ENCODE measurements around the gene SLC12A8.

Gene SLC12A8

GRCh38 chr3:125177746-125178145 is 34.8 kb downstream of the SLC12A8 start:
- DNase-seq (ENCODE audit: extremely low read depth, low read depth) = no peak
- TF ChIP-seq CTCF (IDR thresholded peaks at IDR 0.05; ENCODE audit: low read depth, low read length) = no peak

GRCh38 chr3:125175295-125176078 is 37.1 kb downstream of the SLC12A8 start:
- no peak for TF ChIP-seq CTCF (IDR thresholded peaks at IDR 0.05; ENCODE audit: low read depth, low read length)
- no peak for DNase-seq (ENCODE audit: extremely low read depth, low read depth)

GRCh38 chr3:125172346-125172745 is 40.2 kb downstream of the SLC12A8 start:
- DNase-seq (ENCODE audit: extremely low read depth, low read depth) = no peak
- TF ChIP-seq CTCF (IDR thresholded peaks at IDR 0.05; ENCODE audit: low read depth, low read length) = no peak

GRCh38 chr3:125168711-125169393 is 43.7 kb downstream of the SLC12A8 start:
- no peak for DNase-seq (ENCODE audit: extremely low read depth, low read depth)
- TF ChIP-seq CTCF (IDR thresholded peaks at IDR 0.05; ENCODE audit: low read depth, low read length) = no peak

- no peak for TF ChIP-seq CTCF (IDR thresholded peaks at IDR 0.05; ENCODE audit: low read depth, low read length)
- DNase-seq (ENCODE audit: extremely low read depth, low read depth) = no peak
These were observed 45.9 kb downstream of the SLC12A8 start for GRCh38 chr3:125166599-125167136.

- DNase-seq (ENCODE audit: extremely low read depth, low read depth) = no peak
- no peak for TF ChIP-seq CTCF (IDR thresholded peaks at IDR 0.05; ENCODE audit: low read depth, low read length)
These were observed 46.5 kb downstream of the SLC12A8 start for GRCh38 chr3:125165948-125166553.
